ENCODE results near the gene RUFY4.
"Not testable (repeated sequence)": the region's sequence is repeated elsewhere in the genome, so short reads cannot be mapped to it uniquely, and the experiment has no call there.

RUFY4 gene

GRCh38 chr2:218086478-218086877 is 17.4 kb downstream of the RUFY4 start:
- no peak for DNase-seq (ENCODE audit: low read depth in 2 of 2)

- no peak for DNase-seq (ENCODE audit: low read depth in 2 of 2)
Measured at GRCh38 chr2:218089259-218089658, 20.2 kb downstream of the RUFY4 start.

GRCh38 chr2:218091746-218092145 is 22.7 kb downstream of the RUFY4 start:
- no peak for DNase-seq (ENCODE audit: low read depth in 2 of 2)

- DNase-seq (ENCODE audit: low read depth in 2 of 2): no peak
Measured at GRCh38 chr2:218093879-218094278, 24.8 kb downstream of the RUFY4 start.

DNA sequence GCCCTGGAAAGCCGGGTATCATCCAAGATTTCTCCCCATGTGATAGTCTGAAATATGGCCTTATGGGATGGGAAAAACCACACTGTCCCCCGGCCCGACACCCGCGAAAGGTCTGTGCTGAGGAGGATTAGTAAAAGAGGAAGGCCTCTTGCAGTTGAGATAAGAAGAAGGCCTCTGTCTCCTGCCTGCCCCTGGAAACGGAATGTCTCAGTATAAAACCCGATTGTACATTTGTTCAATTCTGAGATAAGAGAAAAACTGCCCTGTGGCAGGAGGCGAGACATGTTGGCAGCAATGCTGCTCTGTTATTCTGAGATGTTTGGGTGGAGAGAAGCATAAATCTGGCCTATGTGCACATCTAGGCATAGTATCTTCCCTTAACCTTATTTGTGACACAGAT is 26.8 kb downstream of the RUFY4 start:
- DNase-seq (ENCODE audit: low read depth in 2 of 2): no peak

DNA sequence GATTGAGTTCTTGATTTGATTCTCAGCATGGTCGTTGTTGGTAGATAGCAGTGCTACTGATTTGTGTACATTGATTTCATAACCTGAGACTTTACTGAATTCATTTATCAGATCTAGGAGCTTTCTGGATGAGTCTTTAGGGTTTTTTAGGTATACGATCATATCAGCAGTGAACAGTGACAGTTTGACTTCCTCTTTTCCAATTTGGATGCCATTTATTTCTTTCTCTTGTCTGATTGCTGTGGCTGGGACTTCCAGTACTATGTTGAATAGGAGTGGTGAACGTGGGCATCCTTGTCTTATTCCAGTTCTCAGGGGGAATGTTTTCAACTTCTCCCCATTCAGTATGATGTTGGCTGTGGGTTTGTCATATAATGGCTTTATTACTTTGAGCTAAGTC is 28.9 kb downstream of the RUFY4 start:
- DNase-seq (ENCODE audit: low read depth in 2 of 2): no peak

- DNase-seq (ENCODE audit: low read depth in 2 of 2): not testable (repeated sequence)
Measured at GRCh38 chr2:218108834-218109233, 39.8 kb downstream of the RUFY4 start.

DNA sequence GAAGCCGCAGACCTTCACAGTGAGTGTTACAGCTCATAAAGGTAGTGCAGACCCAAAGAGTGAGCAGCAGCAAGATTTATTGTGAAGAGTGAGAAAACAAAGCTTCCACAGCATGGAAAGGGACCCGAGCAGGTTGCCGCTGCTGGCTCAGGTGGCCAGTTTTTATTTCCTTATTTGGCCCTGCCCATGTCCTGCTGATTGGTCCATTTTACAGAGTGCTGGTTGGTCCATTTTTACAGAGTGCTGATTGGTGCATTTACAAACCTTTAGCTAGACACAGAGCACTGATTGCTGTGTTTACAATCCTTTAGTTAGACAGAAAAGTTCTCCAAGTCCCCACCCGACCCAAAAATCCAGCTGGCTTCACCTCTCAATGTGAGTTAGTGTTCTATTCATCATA is 52.7 kb downstream of the RUFY4 start:
- DNase-seq (ENCODE audit: low read depth in 2 of 2): not testable (repeated sequence)

- DNase-seq (ENCODE audit: low read depth in 2 of 2): not testable (repeated sequence)
Measured at GRCh38 chr2:218122286-218122685, 53.2 kb downstream of the RUFY4 start.

DNA sequence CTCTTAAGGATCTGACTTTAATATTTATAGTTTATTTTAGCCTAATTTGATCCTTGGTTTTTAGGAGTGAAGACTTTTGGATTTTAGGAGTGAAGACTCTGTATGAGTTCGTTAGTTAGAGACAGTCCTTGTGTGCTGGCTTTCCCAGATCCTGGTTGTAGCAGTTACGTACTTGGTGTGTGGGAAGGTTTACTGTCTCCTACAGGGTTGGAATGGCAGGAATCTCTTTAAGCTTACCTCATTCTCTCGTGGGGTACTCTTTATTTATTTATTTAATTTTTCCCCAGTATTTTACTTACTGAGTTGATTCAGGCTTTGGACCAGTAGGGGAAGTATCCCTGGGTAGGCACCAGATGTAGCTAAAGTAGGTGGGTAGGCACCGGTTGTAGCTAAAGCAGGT is 54.9 kb downstream of the RUFY4 start:
- no peak for DNase-seq (ENCODE audit: low read depth in 2 of 2)

- no peak for DNase-seq (ENCODE audit: low read depth in 2 of 2)
Measured at GRCh38 chr2:218125095-218125494, 56.0 kb downstream of the RUFY4 start.

DNA sequence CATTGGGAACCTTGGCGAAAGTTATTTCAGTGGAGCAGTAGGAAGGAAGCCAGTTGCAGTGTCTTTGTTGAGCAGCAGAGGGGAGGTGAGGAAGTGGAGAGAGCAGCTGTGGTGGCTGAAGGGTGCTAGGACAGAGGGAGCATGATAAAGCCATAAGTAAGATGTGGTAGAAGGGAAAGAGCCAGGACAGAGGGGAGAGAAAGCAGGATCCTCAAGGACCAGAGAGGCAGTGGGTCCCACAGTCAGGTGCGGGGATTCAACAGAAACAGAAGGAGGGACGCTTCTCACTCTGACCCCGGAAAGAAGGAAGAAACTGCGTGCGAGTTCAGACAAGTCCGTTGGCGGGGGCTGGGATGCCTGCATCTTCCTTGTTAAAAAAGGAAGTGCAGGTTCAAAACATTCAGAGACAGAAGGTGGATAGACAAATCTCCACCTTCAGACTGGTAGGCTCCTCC is 56.6 kb downstream of the RUFY4 start, which contains the start of gene CXCR2:
CXCR2 (plus strand) TSS at position 403 of the 455 bp plus-strand sequence. CDS start 8,774 bp downstream, outside the sequence.
- DNase-seq (ENCODE audit: low read depth in 2 of 2): no peak

- no peak for DNase-seq (ENCODE audit: low read depth in 2 of 2)
Measured at GRCh38 chr2:218127929-218128455, 58.9 kb downstream of the RUFY4 start.

- DNase-seq (ENCODE audit: low read depth in 2 of 2): no peak
Measured at GRCh38 chr2:218128781-218129457, 59.9 kb downstream of the RUFY4 start.

DNA sequence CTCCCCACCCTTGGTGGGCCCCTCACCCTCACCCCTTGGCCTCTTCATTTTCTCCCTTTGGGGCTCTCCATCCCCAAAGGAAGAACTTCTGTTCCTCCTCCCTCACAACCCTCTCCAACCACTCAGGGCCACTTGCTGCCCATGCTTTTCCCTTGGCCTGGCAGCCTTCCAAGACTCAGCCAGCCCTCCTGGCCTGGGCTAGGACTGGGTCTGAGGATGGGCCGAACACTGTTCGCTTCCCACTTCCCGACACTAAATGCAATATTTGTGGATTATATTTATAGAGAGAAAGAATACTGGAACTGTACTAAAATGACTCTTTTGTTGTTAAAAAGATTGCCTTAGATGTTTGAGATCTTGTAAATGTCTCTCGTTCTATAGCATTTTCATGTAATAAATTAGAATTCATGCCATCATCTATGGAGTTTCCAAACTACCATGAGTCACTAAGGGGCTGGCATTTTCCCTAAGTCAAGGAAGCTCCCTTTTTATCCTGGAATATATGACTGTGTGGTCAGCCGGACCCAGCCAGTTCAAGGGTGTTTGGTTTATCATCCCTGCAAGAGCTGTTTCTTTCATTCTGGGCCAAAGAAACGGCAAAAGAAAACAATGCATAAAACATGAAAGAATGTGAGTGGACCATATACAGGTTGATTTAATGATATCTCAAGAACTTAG is 60.5 kb downstream of the RUFY4 start:
- no peak for DNase-seq (ENCODE audit: low read depth in 2 of 2)

DNA sequence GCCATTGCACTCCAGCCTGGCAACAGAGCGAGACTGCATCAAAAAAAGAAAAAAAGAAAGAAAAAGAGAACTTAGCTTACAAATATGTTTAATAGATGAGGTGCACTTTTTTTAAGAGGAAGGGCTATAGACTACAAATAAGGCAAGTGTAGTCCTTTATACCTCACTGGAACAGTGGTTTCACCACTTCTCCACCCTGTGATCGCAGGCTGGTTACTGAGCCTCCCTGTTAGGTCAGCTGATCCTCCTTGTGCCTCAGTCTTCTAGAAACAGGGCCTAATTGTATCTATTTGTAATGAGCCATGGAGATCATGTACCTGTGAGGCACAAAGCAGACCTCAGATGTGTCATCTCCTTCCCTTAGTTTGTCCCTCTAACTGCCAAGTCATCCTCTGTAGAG is 61.3 kb downstream of the RUFY4 start:
- no peak for DNase-seq (ENCODE audit: low read depth in 2 of 2)

GRCh38 chr2:218130822-218131221 is 61.8 kb downstream of the RUFY4 start:
- no peak for DNase-seq (ENCODE audit: low read depth in 2 of 2)

- DNase-seq (ENCODE audit: low read depth in 2 of 2): no peak
Measured at GRCh38 chr2:218137514-218137913, 68.5 kb downstream of the RUFY4 start.

- no peak for DNase-seq (ENCODE audit: low read depth in 2 of 2)
Measured at GRCh38 chr2:218138047-218138446, 69.0 kb downstream of the RUFY4 start.

Measured in stimulated activated CD4-positive, alpha-beta T cell treated with anti-CD3 and anti-CD28 coated beads, Interleukin-4, amount 100 ng/mL, for 48 hours (primary cell).